B cell (primary cell): ENCODE measurements around the gene PAGE2. TPM values are rescaled to one million over a fixed set of nuclear protein-coding genes. Genes with fewer than 3 reads are reported as not detected.
"Not testable (repeated sequence)": the region's sequence is repeated elsewhere in the genome, so short reads cannot be mapped to it uniquely, and the experiment has no call there.

Experiments used
- ATAC-seq: fragments of 200-7000 bp; cut with Tn5 transposase; one replicate; pipeline ENCODE4 v1.10.0; 2021; ENCODE audit warnings: low read depth, mild to moderate bottlenecking, moderate number of reproducible peaks, moderate library complexity
- CTCF ChIA-PET: fragments of 350-600 bp; sonication (Branson Sonifier 250); formaldehyde crosslinking; loops from one replicate; lab custom pipeline; 2021; ENCODE audit warnings: antibody characterized with exemption, inconsistent platforms; lab: Charles Lee
- POLR2A ChIA-PET: fragments of 350-600 bp; sonication (Branson Sonifier 250); formaldehyde crosslinking; loops from one replicate; lab custom pipeline; 2021; ENCODE audit warnings: antibody characterized with exemption; lab: Charles Lee
- DNase-seq: peaks from one replicate; pipeline ENCODE4 v3.0.0; 2013
- H2AFZ ChIP-seq: 2 replicates; pipeline ENCODE4 v1.6.1; 2012; ENCODE audit warnings: mild to moderate bottlenecking, low read depth, low read length; ENCODE audit not compliant: insufficient read depth, poor library complexity, severe bottlenecking
- H3K27ac ChIP-seq, 2 donors: 1 replicate in 1 of 2; 2 replicates in 1 of 2; pipeline ENCODE4 v1.5.1; 2012 to 2013; ENCODE audit warnings: low read length in 2 of 2, mild to moderate bottlenecking in 2 of 2, moderate library complexity in 1 of 2
- H3K27me3 ChIP-seq, 4 experiments: fragments of 200-600 bp in 1 of 4; sonication (generic) in 1 of 4; replicated peaks in 1 of 4; 1 replicate in 2 of 4; 2 replicates in 2 of 4; pipeline versions ENCODE4 v1.6.1 to v1.7.0; 2013 to 2016; ENCODE audit warnings: low read length in 3 of 4, mild to moderate bottlenecking in 2 of 4, mixed read lengths in 1 of 4, moderate library complexity in 1 of 4; ENCODE audit not compliant: insufficient read depth in 4 of 4, control insufficient read depth in 3 of 4; ENCODE audit errors: control extremely low read depth in 1 of 4
- H3K36me3 ChIP-seq, 2 experiments: replicated peaks in 1 of 2; 1 replicate in 1 of 2; 2 replicates in 1 of 2; pipeline versions ENCODE4 v1.6.1 to v1.7.1; 2013; ENCODE audit warnings: low read length in 1 of 2; ENCODE audit not compliant: insufficient read depth in 2 of 2, control insufficient read depth in 1 of 2; ENCODE audit errors: control extremely low read depth in 1 of 2, extremely low read depth in 1 of 2
- H3K4me1 ChIP-seq, 2 donors: fragments of 200-600 bp in 1 of 2; sonication (generic) in 1 of 2; 1 replicate in 1 of 2; 2 replicates in 1 of 2; pipeline versions ENCODE4 v1.5.1 to v1.6.1; 2013 to 2017; ENCODE audit warnings: low read length in 2 of 2; ENCODE audit not compliant: control insufficient read depth in 2 of 2, insufficient read depth in 2 of 2
- H3K4me2 ChIP-seq: replicated peaks from 2 replicates; pipeline ENCODE3; 2012; ENCODE audit warnings: mild to moderate bottlenecking, low read depth, low read length; ENCODE audit not compliant: poor library complexity, severe bottlenecking
- H3K4me3 ChIP-seq, 5 experiments: fragments of 200-600 bp in 1 of 5; sonication (generic) in 1 of 5; 1 replicate in 3 of 5; 2 replicates in 2 of 5; pipeline versions ENCODE4 v1.5.1 to v1.7.0; 2011 to 2016; ENCODE audit warnings: low read length in 4 of 5, mild to moderate bottlenecking in 4 of 5, low read depth in 2 of 5, control low read depth in 1 of 5, moderate library complexity in 1 of 5; ENCODE audit not compliant: insufficient read depth in 1 of 5; ENCODE audit errors: control extremely low read depth in 1 of 5, extremely low read depth in 1 of 5
- H3K79me2 ChIP-seq: fragments of 200-600 bp; sonication (generic); one replicate; pipeline ENCODE4 v1.6.0; 2016; ENCODE audit warnings: low read length; ENCODE audit not compliant: control insufficient read depth, insufficient read depth
- H3K9ac ChIP-seq: fragments of 200-600 bp; sonication (generic); 2 replicates; pipeline ENCODE4 v1.6.1; 2017; ENCODE audit warnings: mild to moderate bottlenecking, low read length, moderate library complexity
- H3K9me3 ChIP-seq, 3 donors: one replicate each; pipeline versions ENCODE4 v1.6.1 to v1.7.1; 2013; ENCODE audit warnings: low read length in 2 of 3; ENCODE audit not compliant: control insufficient read depth in 2 of 3, insufficient read depth in 1 of 3; ENCODE audit errors: control extremely low read depth in 1 of 3
- H4K20me1 ChIP-seq: 2 replicates; pipeline ENCODE4 v1.6.0; 2012; ENCODE audit warnings: mild to moderate bottlenecking, low read length; ENCODE audit not compliant: insufficient read depth, control insufficient read depth, poor library complexity, severe bottlenecking
- H3K27ac Mint-ChIP-seq: one replicate; pipeline ENCODE4 v1.8.0; 2021; ENCODE audit warnings: mixed read lengths
- H3K27me3 Mint-ChIP-seq: one replicate; pipeline ENCODE4 v1.8.0; 2021; ENCODE audit warnings: mixed read lengths
- H3K4me1 Mint-ChIP-seq: one replicate; pipeline ENCODE4 v1.8.0; 2021; ENCODE audit warnings: mixed read lengths
- H3K4me3 Mint-ChIP-seq: one replicate; pipeline ENCODE4 v1.8.0; 2021; ENCODE audit warnings: mixed read lengths
- H3K9me3 Mint-ChIP-seq: one replicate; pipeline ENCODE4 v1.8.0; 2022; ENCODE audit warnings: mixed read lengths; ENCODE audit not compliant: insufficient read depth
- CTCF ChIP-seq: fragments of 200-600 bp; IDR thresholded peaks from one replicate; pipeline ENCODE4 v1.8.0; 2022; ENCODE audit warnings: antibody characterized with exemption, mild to moderate bottlenecking
- EZH2 ChIP-seq: IDR thresholded peaks from 2 replicates; pipeline ENCODE4 v1.6.1; 2012; ENCODE audit warnings: borderline replicate concordance, low read depth, mild to moderate bottlenecking, moderate library complexity, low read length; ENCODE audit not compliant: insufficient read depth, poor library complexity, severe bottlenecking
- WGBS: methylation state at CpG from one replicate; pipeline ENCODE4 v1.1.5; 2013; ENCODE audit warnings: missing lambda C conversion rate; ENCODE audit not compliant: insufficient coverage; 5-methylcytosine and 5-hydroxymethylcytosine counted together
- intact Hi-C: fragments of 100-400 bp; cut with micrococcal nuclease; formaldehyde crosslinking; loops from one replicate; pipeline ENCODE4 v1.10.0; 2022
- polyA plus RNA-seq: library from polyadenylated mRNA; depleted of rRNA; stranded (reverse); fragments of >200 nt; gene quantifications from 2 replicates; pipeline ENCODE4 v1.2.3, GENCODE V29; 2012
- total RNA-seq, 2 donors: library from RNA; stranded (reverse); fragments of 120-200 nt in 1 of 2; gene quantifications; 1 replicate in 1 of 2; 2 replicates in 1 of 2; pipeline versions ENCODE4 v1.2.3 to v1.2.4, GENCODE V29; 2013 to 2022

PAGE2 gene
- total and polyA plus RNA-seq, 2 donors (not counting 1 experiment from before 2014, with no cell fraction given) = not detected

- no peaks in the 10 kb centered on the region for H3K9me3 Mint-ChIP-seq
- peaks cover 6 to 7% of the 10 kb centered on the region in 2 donors for H3K4me1 ChIP-seq
- H4K20me1 ChIP-seq = no peaks in the 10 kb centered on the region
- H3K9me3 ChIP-seq = no peaks in the 10 kb centered on the region
- H3K79me2 ChIP-seq = no peaks in the 10 kb centered on the region
- H3K4me3 ChIP-seq = peak overlapping the region in 3 of 5 experiments; percentile 18 to 24 (median 18)
- peak overlapping the region; percentile 52 for H3K4me2 ChIP-seq
- peak overlapping the region; percentile 50 for H2AFZ ChIP-seq
- H3K27me3 Mint-ChIP-seq = no peaks in the 10 kb centered on the region
- H3K27me3 ChIP-seq = no peaks in the 10 kb centered on the region
- no peaks in the 10 kb centered on the region for H3K36me3 ChIP-seq
- TF ChIP-seq EZH2 (no peak), CTCF (peak; percentile 77)
- peak overlapping the region; percentile 78 for H3K4me3 Mint-ChIP-seq
- DNase-seq (peak; percentile 53), ATAC-seq (peak; percentile 71)
- intact Hi-C loops = loop anchor here (1.0 to 10.0 kb wide), 6 partner anchors 103 to 1740 kb away; partner anchors contain the start of genes HUWE1 and MAGED2
- H3K27ac Mint-ChIP-seq = no peak overlapping the region
- ChIA-PET CTCF (interaction anchor here (0.7 to 1.9 kb wide), 9 partner anchors 47 to 1741 kb away, joined by 3 to 12 read pairs (median 4); partner anchors contain the start of genes APEX2 and RRAGB), POLR2A (no interaction called here)
- H3K9ac ChIP-seq = peak overlapping the region; percentile 30
- WGBS = no CpG with 5 or more reads among the region's 5 CpGs
- H3K4me1 Mint-ChIP-seq = peaks cover 10% of the 10 kb centered on the region
- no peak overlapping the region for H3K27ac ChIP-seq
Observed at GRCh38 chrX:55057675-55058249, 31.1 kb upstream of the PAGE2 start.

GRCh38 chrX:55067180-55067579 is 21.6 kb upstream of the PAGE2 start:
- POLR2A ChIA-PET, H3K27me3 Mint-ChIP-seq, H3K27me3 ChIP-seq, H3K4me3 Mint-ChIP-seq, DNase-seq, H3K79me2 ChIP-seq, H3K4me2 ChIP-seq, H4K20me1 ChIP-seq, H3K9me3 ChIP-seq, H3K27ac Mint-ChIP-seq, H3K4me3 ChIP-seq, H3K9me3 Mint-ChIP-seq, ATAC-seq, H3K36me3 ChIP-seq, H3K4me1 ChIP-seq, H3K9ac ChIP-seq, H2AFZ ChIP-seq, intact Hi-C loops, H3K4me1 Mint-ChIP-seq, CTCF ChIA-PET, H3K27ac ChIP-seq: not testable (repeated sequence)
- no CpG with 5 or more reads among the region's 2 CpGs for WGBS
